Esophagus squamous epithelium (tissue), 4 donors: ENCODE measurements around the gene DNAH1.

Experiments used
- POLR2A ChIP-seq, 4 donors: fragments of 450-650 bp; IDR thresholded peaks; one replicate each; pipeline ENCODE4 v1.6.1; 2017; ENCODE audit warnings: antibody characterized with exemption in 4 of 4, mild to moderate bottlenecking in 4 of 4, moderate library complexity in 3 of 4
- TF ChIP-seq, protein P1 (sequence below), 6 experiments: fragments of 450-650 bp in 4 of 6; fragments of 200-600 bp in 2 of 6; sonication (generic) in 2 of 6; IDR thresholded peaks; one replicate each; pipeline ENCODE4 v1.5.1; 2016 to 2019; ENCODE audit warnings: antibody characterized with exemption in 6 of 6, mild to moderate bottlenecking in 4 of 6, moderate library complexity in 4 of 6

DNA sequence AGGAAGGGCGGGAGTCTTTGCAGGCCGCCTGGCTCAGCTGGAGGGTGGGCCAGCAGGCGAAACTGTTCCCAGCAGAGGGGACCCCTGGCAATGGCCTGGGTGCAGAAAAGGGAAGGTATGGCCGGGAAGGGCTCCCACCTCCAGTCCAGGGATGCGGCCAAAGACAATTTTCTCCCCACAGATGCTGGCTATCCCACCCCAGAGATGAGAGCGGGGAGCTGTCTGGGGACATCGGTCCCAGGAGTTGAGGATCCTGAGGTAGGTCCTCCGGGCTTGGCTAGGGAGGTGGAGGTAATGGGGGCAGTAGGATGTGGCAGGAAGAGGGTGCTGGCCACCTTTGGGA is 127.1 kb downstream of the DNAH1 start:
- no peak for TF ChIP-seq POLR2A (IDR thresholded peaks at IDR 0.05)
- TF ChIP-seq, protein P1, sequence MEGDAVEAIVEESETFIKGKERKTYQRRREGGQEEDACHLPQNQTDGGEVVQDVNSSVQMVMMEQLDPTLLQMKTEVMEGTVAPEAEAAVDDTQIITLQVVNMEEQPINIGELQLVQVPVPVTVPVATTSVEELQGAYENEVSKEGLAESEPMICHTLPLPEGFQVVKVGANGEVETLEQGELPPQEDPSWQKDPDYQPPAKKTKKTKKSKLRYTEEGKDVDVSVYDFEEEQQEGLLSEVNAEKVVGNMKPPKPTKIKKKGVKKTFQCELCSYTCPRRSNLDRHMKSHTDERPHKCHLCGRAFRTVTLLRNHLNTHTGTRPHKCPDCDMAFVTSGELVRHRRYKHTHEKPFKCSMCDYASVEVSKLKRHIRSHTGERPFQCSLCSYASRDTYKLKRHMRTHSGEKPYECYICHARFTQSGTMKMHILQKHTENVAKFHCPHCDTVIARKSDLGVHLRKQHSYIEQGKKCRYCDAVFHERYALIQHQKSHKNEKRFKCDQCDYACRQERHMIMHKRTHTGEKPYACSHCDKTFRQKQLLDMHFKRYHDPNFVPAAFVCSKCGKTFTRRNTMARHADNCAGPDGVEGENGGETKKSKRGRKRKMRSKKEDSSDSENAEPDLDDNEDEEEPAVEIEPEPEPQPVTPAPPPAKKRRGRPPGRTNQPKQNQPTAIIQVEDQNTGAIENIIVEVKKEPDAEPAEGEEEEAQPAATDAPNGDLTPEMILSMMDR (IDR thresholded peaks at IDR 0.05): no peak
